Endothelial cell of umbilical vein (primary cell): ENCODE data around the gene SMIM38. TPM values are rescaled to one million over a fixed set of nuclear protein-coding genes. Genes with fewer than 3 reads are reported as not detected.

Experiments
- BruUV-seq: library from RNA; stranded (reverse); fragments of 400-500 nt; replicated peaks from 2 replicates; lab custom pipeline; 2021; lab: Mats Ljungman, UMichigan
- CTCF ChIA-PET: fragments of 300-600, 350-600 bp; sonication (Branson Sonifier 250); formaldehyde crosslinking; loops from one replicate; lab custom pipeline; 2021; ENCODE audit warnings: antibody characterized with exemption, inconsistent platforms; lab: Charles Lee
- POLR2A ChIA-PET: fragments of 300-600, 350-600 bp; sonication (Branson Sonifier 250); formaldehyde crosslinking; loops from one replicate; lab custom pipeline; 2021; ENCODE audit warnings: antibody characterized with exemption, inconsistent platforms; lab: Charles Lee
- DNase-seq: peaks from one replicate; pipeline ENCODE4 v3.0.0-alpha.2; 2011; ENCODE audit warnings: low read depth, low spot score
- FAIRE-seq: peaks from 2 replicates; lab custom pipeline; 2011; peaks lifted over from hg19 to GRCh38; lab: Jason Lieb, UNC
- H2AFZ ChIP-seq: 2 replicates; pipeline ENCODE4 v1.6.0; 2012; ENCODE audit warnings: low read depth, low read length, control low read depth, inconsistent platforms
- H3K27ac ChIP-seq: 2 replicates; pipeline ENCODE4 v1.5.1; 2011; ENCODE audit warnings: low read depth, mild to moderate bottlenecking, control low read depth, low read length, moderate library complexity; ENCODE audit not compliant: insufficient read depth
- H3K27me3 ChIP-seq, 2 experiments: 2 replicates each; pipeline versions ENCODE4 v1.6.0 to v1.6.1; 2011; ENCODE audit warnings: low read length in 2 of 2, mixed read lengths in 1 of 2; ENCODE audit not compliant: control insufficient read depth in 2 of 2, insufficient read depth in 2 of 2
- H3K36me3 ChIP-seq, 2 experiments: 2 replicates in 1 of 2; 3 replicates in 1 of 2; pipeline ENCODE4 v1.5.1; 2011; ENCODE audit warnings: low read length in 2 of 2, mild to moderate bottlenecking in 1 of 2, moderate library complexity in 1 of 2; ENCODE audit not compliant: control insufficient read depth in 2 of 2, insufficient read depth in 2 of 2; ENCODE audit errors: extremely low read depth in 1 of 2
- H3K4me1 ChIP-seq: 3 replicates; pipeline ENCODE4 v1.5.1; 2011; ENCODE audit warnings: mild to moderate bottlenecking, low read length; ENCODE audit not compliant: control insufficient read depth, insufficient read depth; ENCODE audit errors: extremely low read depth
- H3K4me2 ChIP-seq: 2 replicates; pipeline ENCODE4 v1.6.1; 2011; ENCODE audit warnings: low read length, control low read depth, mixed read lengths; ENCODE audit not compliant: insufficient read depth
- H3K4me3 ChIP-seq, 3 experiments: fragments of 200-600 bp in 1 of 3; sonication (generic), shearing (Covaris generic) in 1 of 3; replicated peaks in 1 of 3; 2 replicates each; pipeline ENCODE4 v1.5.1; 2011 to 2016; ENCODE audit warnings: control low read depth in 3 of 3, low read length in 3 of 3, mild to moderate bottlenecking in 2 of 3, inconsistent platforms in 1 of 3, low read depth in 1 of 3, moderate library complexity in 1 of 3; ENCODE audit not compliant: insufficient read depth in 1 of 3
- H3K79me2 ChIP-seq: 2 replicates; pipeline ENCODE4 v1.6.0; 2012; ENCODE audit warnings: low read length, inconsistent platforms; ENCODE audit not compliant: control insufficient read depth, insufficient read depth
- H3K9ac ChIP-seq: replicated peaks from 2 replicates; pipeline ENCODE3; 2011; ENCODE audit warnings: low read length, control low read depth; ENCODE audit not compliant: insufficient read depth; ENCODE audit errors: extremely low read depth
- H3K9me1 ChIP-seq: replicated peaks from 3 replicates; pipeline ENCODE4 v1.6.0; 2011; ENCODE audit warnings: mild to moderate bottlenecking, low read length; ENCODE audit not compliant: control insufficient read depth, insufficient read depth; ENCODE audit errors: extremely low read depth
- H3K9me3 ChIP-seq: replicated peaks from 2 replicates; pipeline ENCODE4 v1.5.1; 2012; ENCODE audit warnings: low read length, inconsistent platforms; ENCODE audit not compliant: control insufficient read depth, insufficient read depth
- H4K20me1 ChIP-seq: replicated peaks from 2 replicates; pipeline ENCODE3; 2011; ENCODE audit warnings: mild to moderate bottlenecking, low read length; ENCODE audit not compliant: control insufficient read depth, insufficient read depth; ENCODE audit errors: extremely low read depth
- EZH2 ChIP-seq: IDR thresholded peaks from 2 replicates; pipeline ENCODE4 v1.6.1; 2012; ENCODE audit warnings: borderline replicate concordance, low read depth, mild to moderate bottlenecking, moderate library complexity, low read length, inconsistent platforms; ENCODE audit not compliant: severe bottlenecking
- FOS ChIP-seq: IDR thresholded peaks from 2 replicates; pipeline ENCODE4 v1.6.1; 2011; ENCODE audit warnings: mild to moderate bottlenecking, low read length, moderate library complexity, borderline replicate concordance; ENCODE audit not compliant: insufficient read depth
- GATA2 ChIP-seq: IDR thresholded peaks from 2 replicates; pipeline ENCODE4 v1.7.0; 2011; ENCODE audit warnings: low read depth, mild to moderate bottlenecking, moderate library complexity, mixed read lengths, low read length; ENCODE audit not compliant: insufficient read length, insufficient read depth
- JUN ChIP-seq: IDR thresholded peaks from 2 replicates; pipeline ENCODE4 v1.6.1; 2011; ENCODE audit warnings: borderline replicate concordance, low read depth; ENCODE audit not compliant: insufficient read length, insufficient read depth
- MYC ChIP-seq: IDR thresholded peaks from one replicate; pipeline ENCODE4 v1.6.1; 2011; ENCODE audit warnings: mild to moderate bottlenecking, low read depth, low read length
- POLR2A ChIP-seq: IDR thresholded peaks from 2 replicates; pipeline ENCODE4 v1.6.1; 2012; ENCODE audit warnings: low read depth, mild to moderate bottlenecking, control low read depth, low read length
- POLR2AphosphoS5 ChIP-seq: IDR thresholded peaks from 2 replicates; pipeline ENCODE4 v1.6.1; 2012; ENCODE audit warnings: low read depth, mild to moderate bottlenecking, control low read depth, low read length, moderate library complexity; ENCODE audit not compliant: insufficient read depth
- dilution Hi-C: fragments of 300-500 bp; cut with MboI; formaldehyde crosslinking; loops from one replicate; pipeline ENCODE4 v1.15.0; 2019; ENCODE audit warnings: low sequenced_read_pairs; ENCODE audit not compliant: extremely low pct_ligation_motif_present
- intact Hi-C: fragments of 100-400 bp; cut with micrococcal nuclease; formaldehyde crosslinking; loops from one replicate; pipeline ENCODE4 v1.10.0; 2022
- polyA plus RNA-seq, 4 experiments: library from polyadenylated mRNA; depleted of rRNA in 3 of 4; stranded (reverse) in 3 of 4; unstranded in 1 of 4; fragments of >200 nt; gene quantifications; 2 replicates each; pipeline versions ENCODE4 v1.2.1 to v1.2.3, GENCODE V29; 2011 to 2012; ENCODE audit warnings: missing spikeins in 1 of 4
- total RNA-seq: library from RNA; stranded (reverse); gene quantifications from 2 replicates; pipeline ENCODE4 v1.2.3, GENCODE V29; 2021
- TF ChIP-seq, protein P1 (sequence below), 2 donors: IDR thresholded peaks; 1 replicate in 1 of 2; 2 replicates in 1 of 2; pipeline ENCODE4 v1.5.1; 2011; ENCODE audit warnings: low read length in 2 of 2, mild to moderate bottlenecking in 2 of 2, moderate library complexity in 2 of 2, control low read depth in 1 of 2, inconsistent platforms in 1 of 2, low read depth in 1 of 2; ENCODE audit not compliant: insufficient read depth in 1 of 2; ENCODE audit errors: extremely low read depth in 1 of 2
- TF ChIP-seq, protein P2 (sequence below): IDR thresholded peaks from 2 replicates; pipeline ENCODE4 v1.6.1; 2011; ENCODE audit not compliant: insufficient read depth, insufficient read length

SMIM38 gene
- total and polyA plus RNA-seq, 2 donors (not counting 3 experiments of a cell fraction or from before 2014, with no cell fraction given), result 0.03 TPM; not detected in 1

DNA sequence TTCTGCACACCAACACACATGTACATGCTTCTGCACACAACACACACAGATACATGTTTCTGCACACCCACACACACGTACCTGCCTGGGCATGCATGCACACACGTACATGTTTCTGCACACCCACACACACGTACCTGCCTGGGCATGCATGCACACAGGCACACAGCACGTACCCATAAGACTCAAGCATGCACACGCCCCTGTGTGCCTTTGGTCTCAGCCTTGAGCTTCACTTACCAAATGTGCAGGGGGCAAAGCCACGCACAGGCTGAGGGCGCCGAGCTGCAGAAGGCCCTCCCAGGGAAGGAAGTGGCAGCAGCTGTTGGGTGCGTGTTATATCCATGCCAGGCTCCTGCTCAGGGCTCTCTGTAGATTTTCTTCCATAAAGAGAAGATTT is 34.7 kb upstream of the SMIM38 start:
- FAIRE-seq (no peak), DNase-seq (no peak)
- ChIA-PET CTCF (interaction anchor here (1.1 to 1.8 kb wide), 2 partner anchors 11 to 20 kb away, joined by 4 to 8 read pairs; no protein-coding TSS in a partner anchor), POLR2A (no interaction called here)
- H3K79me2 ChIP-seq, result no peaks in the 10 kb centered on the region
- intact Hi-C loops (loop anchor here (10.0 kb wide), 1 partner anchor 144 kb away; no protein-coding TSS in a partner anchor), dilution Hi-C loops (loop anchor here (25.0 kb wide), 1 partner anchor 541 kb away; no protein-coding TSS in a partner anchor)
- BruUV-seq, result no TSS peak
- H3K36me3 ChIP-seq, result no peaks in the 10 kb centered on the region
- H3K4me1 ChIP-seq, result peaks cover 18% of the 10 kb centered on the region
- no peaks in the 10 kb centered on the region for H3K9me1 ChIP-seq
- no peaks in the 10 kb centered on the region for H3K27me3 ChIP-seq
- no peak overlapping the region for H3K4me2 ChIP-seq
- H4K20me1 ChIP-seq, result no peaks in the 10 kb centered on the region
- no peak overlapping the region for H2AFZ ChIP-seq
- no peak overlapping the region for H3K9ac ChIP-seq
- no peak for TF ChIP-seq POLR2AphosphoS5
- TF ChIP-seq POLR2A, result no peak
- TF ChIP-seq, protein P1, sequence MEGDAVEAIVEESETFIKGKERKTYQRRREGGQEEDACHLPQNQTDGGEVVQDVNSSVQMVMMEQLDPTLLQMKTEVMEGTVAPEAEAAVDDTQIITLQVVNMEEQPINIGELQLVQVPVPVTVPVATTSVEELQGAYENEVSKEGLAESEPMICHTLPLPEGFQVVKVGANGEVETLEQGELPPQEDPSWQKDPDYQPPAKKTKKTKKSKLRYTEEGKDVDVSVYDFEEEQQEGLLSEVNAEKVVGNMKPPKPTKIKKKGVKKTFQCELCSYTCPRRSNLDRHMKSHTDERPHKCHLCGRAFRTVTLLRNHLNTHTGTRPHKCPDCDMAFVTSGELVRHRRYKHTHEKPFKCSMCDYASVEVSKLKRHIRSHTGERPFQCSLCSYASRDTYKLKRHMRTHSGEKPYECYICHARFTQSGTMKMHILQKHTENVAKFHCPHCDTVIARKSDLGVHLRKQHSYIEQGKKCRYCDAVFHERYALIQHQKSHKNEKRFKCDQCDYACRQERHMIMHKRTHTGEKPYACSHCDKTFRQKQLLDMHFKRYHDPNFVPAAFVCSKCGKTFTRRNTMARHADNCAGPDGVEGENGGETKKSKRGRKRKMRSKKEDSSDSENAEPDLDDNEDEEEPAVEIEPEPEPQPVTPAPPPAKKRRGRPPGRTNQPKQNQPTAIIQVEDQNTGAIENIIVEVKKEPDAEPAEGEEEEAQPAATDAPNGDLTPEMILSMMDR (IDR thresholded peaks at IDR 0.05; ENCODE audit: extremely low read depth in 1 of 2, insufficient read depth in 1 of 2, low read depth in 1 of 2, low read length in 2 of 2), result no peak
- no peak for TF ChIP-seq EZH2
- TF ChIP-seq, protein P2, sequence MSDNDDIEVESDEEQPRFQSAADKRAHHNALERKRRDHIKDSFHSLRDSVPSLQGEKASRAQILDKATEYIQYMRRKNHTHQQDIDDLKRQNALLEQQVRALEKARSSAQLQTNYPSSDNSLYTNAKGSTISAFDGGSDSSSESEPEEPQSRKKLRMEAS, result no peak
- TF ChIP-seq MYC, result no peak
- TF ChIP-seq FOS, result no peak
- TF ChIP-seq GATA2, result no peak
- TF ChIP-seq JUN, result no peak
- no peaks in the 10 kb centered on the region for H3K9me3 ChIP-seq
- H3K27ac ChIP-seq, result no peak overlapping the region
- no peak overlapping the region for H3K4me3 ChIP-seq
